ENCODE results near the gene MGLL. TPM values are rescaled to one million over a fixed set of nuclear protein-coding genes. Genes with fewer than 3 reads are reported as not detected.

The MGLL gene
- total and polyA plus RNA-seq, 9 donors, result 4.5 to 22.4 (median 13.3) TPM

- Histone ChIP-seq H3K27ac (no peak overlapping the region), H3K36me3 (no peaks in the 10 kb centered on the region), H3K9me3 (no peaks in the 10 kb centered on the region), H3K27me3 (no peaks in the 10 kb centered on the region), H3K4me3 (no peak overlapping the region), H3K4me1 (ENCODE audit: insufficient read depth) (peaks cover 7% of the 10 kb centered on the region)
- WGBS, 3 donors, result 92 to 93% (median 93%) methylated on average over 7 of the region's 7 CpGs
- intact Hi-C loops (cut with DNase I), result no loop called here
- TF ChIP-seq POLR2A (IDR thresholded peaks at IDR 0.05), result no peak
- no peak for TF ChIP-seq EP300 (IDR thresholded peaks at IDR 0.05)
- no peak for TF ChIP-seq CTCF (IDR thresholded peaks at IDR 0.05)
- DNase-seq, result no peak
These were observed 50.6 kb downstream of the MGLL start for GRCh38 chr3:127771746-127772145.

GRCh38 chr3:127770671-127771355 lies 51.5 kb downstream of the MGLL start:
- Histone ChIP-seq H3K4me3 (no peak overlapping the region), H3K4me1 (ENCODE audit: insufficient read depth) (peaks cover 4% of the 10 kb centered on the region), H3K27me3 (no peaks in the 10 kb centered on the region), H3K9me3 (no peaks in the 10 kb centered on the region), H3K36me3 (no peaks in the 10 kb centered on the region), H3K27ac (no peak overlapping the region)
- TF ChIP-seq CTCF (IDR thresholded peaks at IDR 0.05) (no peak), EP300 (IDR thresholded peaks at IDR 0.05) (no peak), POLR2A (IDR thresholded peaks at IDR 0.05) (no peak)
- WGBS, 3 donors, result 89 to 94% (median 91%) methylated on average over 6 of the region's 6 CpGs
- no peak for DNase-seq
- intact Hi-C loops (cut with DNase I), result no loop called here

GRCh38 chr3:127769284-127770081 lies 52.8 kb downstream of the MGLL start:
- no peaks in the 10 kb centered on the region for H3K9me3 ChIP-seq
- intact Hi-C loops (cut with DNase I), result no loop called here

More at GRCh38 chr3:127769284-127770081, 52.8 kb downstream of the MGLL start:
- Histone ChIP-seq H3K27me3 (no peaks in the 10 kb centered on the region), H3K27ac (no peak overlapping the region), H3K4me3 (no peak overlapping the region), H3K36me3 (no peaks in the 10 kb centered on the region), H3K4me1 (ENCODE audit: insufficient read depth) (no peaks in the 10 kb centered on the region)
- WGBS, 3 donors, result 94 to 96% (median 96%) methylated on average over 13 of the region's 13 CpGs
- TF ChIP-seq POLR2A (IDR thresholded peaks at IDR 0.05) (no peak), EP300 (IDR thresholded peaks at IDR 0.05) (no peak), CTCF (IDR thresholded peaks at IDR 0.05) (no peak)
- no peak for DNase-seq

Measured in ovary (tissue), 9 donors.